Neural progenitor cell (in vitro differentiated cells): ENCODE data around the gene DOCK10.

ENCODE experiments used
- EZH2 ChIP-seq: fragments of 200-600 bp; sonication (generic); IDR thresholded peaks from 2 replicates; pipeline ENCODE4 v1.6.1; 2017; ENCODE audit warnings: antibody characterized with exemption, mild to moderate bottlenecking, moderate library complexity
- EZH2phosphoT487 ChIP-seq: fragments of 200-600 bp; sonication (generic); IDR thresholded peaks from 2 replicates; pipeline ENCODE4 v1.6.1; 2017; ENCODE audit warnings: antibody characterized with exemption
- TF ChIP-seq, protein P1 (sequence below): fragments of 200-600 bp; sonication (generic); IDR thresholded peaks from 2 replicates; pipeline ENCODE4 v1.5.1; 2017; ENCODE audit warnings: antibody characterized with exemption, mild to moderate bottlenecking

DNA sequence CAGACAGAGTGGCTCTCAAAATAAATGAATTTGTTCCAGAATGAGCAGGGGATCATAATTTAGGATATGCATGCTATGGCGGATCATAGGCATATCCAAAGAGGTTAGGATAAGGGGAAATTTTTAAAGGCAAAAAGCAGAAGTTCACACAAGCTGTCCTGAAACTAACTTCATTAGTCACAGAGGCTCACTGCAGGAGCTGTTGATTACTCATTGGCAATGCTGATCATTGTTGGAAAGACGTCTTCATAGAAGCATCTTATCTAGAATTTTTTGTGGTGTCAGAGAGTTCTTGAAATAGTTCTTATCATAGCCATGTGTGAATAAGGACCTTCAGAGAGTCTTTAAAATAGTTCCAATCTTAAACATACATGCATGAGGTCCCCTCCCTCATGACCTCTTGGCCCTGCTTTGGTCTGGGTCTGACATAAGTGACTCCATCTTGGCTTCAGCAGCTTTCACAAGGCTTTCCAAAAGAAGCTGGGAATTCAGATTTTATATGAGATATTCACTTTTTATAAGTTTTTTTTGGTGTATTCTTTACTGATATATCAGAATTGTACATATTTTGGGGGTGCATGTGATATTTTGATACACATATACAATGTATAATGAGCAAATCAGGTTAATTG, 318.6 kb downstream of the DOCK10 start:
- TF ChIP-seq, protein P1, sequence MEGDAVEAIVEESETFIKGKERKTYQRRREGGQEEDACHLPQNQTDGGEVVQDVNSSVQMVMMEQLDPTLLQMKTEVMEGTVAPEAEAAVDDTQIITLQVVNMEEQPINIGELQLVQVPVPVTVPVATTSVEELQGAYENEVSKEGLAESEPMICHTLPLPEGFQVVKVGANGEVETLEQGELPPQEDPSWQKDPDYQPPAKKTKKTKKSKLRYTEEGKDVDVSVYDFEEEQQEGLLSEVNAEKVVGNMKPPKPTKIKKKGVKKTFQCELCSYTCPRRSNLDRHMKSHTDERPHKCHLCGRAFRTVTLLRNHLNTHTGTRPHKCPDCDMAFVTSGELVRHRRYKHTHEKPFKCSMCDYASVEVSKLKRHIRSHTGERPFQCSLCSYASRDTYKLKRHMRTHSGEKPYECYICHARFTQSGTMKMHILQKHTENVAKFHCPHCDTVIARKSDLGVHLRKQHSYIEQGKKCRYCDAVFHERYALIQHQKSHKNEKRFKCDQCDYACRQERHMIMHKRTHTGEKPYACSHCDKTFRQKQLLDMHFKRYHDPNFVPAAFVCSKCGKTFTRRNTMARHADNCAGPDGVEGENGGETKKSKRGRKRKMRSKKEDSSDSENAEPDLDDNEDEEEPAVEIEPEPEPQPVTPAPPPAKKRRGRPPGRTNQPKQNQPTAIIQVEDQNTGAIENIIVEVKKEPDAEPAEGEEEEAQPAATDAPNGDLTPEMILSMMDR = no peak
- TF ChIP-seq EZH2 = no peak
- no peak for TF ChIP-seq EZH2phosphoT487
